ENCODE measurements around the gene MACF1.

The MACF1 gene

DNA sequence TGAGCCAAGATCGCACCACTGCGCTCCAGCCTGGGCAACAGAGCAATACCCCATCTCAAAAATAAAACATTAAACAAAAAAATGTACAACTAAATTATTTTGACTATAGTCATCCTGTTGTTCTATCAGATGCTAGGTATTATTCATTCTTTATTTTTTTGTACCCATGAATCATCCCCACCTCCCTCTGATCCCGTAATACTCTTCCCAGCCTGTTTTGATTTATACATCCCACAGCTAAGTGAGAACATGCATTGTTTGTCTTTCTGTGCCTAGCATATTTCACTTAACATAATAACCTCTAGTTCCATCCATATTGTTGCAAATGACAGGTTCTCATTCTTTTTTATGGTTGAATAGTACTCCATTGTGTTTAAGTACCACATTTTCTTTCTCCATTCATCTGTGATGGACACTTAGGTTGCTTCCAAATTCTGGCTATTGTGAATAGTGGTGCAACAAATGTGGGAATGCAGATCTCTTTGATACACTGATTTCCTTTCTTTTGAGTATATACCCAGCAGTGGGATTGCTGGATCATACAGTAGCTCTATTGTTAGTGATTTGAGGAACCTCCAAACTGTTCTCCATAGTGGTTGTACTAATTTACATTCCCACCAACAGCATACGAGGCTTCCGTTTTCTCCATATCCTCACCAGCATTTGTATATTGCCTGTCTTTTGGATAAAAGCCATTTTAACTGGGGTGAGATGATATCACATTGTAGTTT, 84.4 kb downstream of the MACF1 start:
- Histone ChIP-seq H3K27ac (no peak overlapping the region), H3K4me3 (IDR thresholded peaks at IDR 0.05; ENCODE audit: insufficient read depth, low read depth, low read length) (no peak overlapping the region), H3K9ac (no peak overlapping the region), H3K4me1 (ENCODE audit: low read depth, poor library complexity, severe bottlenecking) (no peaks in the 10 kb centered on the region), H3K36me3 (ENCODE audit: insufficient read depth) (peaks cover 8% of the 10 kb centered on the region; the same call in 1 of the 2 replicates), H3K4me2 (no peak overlapping the region), H2AFZ (ENCODE audit: low read depth) (no peak overlapping the region), H3K79me2 (ENCODE audit: insufficient read depth, low read depth) (no peaks in the 10 kb centered on the region), H4K20me1 (ENCODE audit: insufficient read depth) (no peaks in the 10 kb centered on the region), H3K27me3 (ENCODE audit: insufficient read depth, low read depth) (no peaks in the 10 kb centered on the region)
- TF ChIP-seq, protein P1, sequence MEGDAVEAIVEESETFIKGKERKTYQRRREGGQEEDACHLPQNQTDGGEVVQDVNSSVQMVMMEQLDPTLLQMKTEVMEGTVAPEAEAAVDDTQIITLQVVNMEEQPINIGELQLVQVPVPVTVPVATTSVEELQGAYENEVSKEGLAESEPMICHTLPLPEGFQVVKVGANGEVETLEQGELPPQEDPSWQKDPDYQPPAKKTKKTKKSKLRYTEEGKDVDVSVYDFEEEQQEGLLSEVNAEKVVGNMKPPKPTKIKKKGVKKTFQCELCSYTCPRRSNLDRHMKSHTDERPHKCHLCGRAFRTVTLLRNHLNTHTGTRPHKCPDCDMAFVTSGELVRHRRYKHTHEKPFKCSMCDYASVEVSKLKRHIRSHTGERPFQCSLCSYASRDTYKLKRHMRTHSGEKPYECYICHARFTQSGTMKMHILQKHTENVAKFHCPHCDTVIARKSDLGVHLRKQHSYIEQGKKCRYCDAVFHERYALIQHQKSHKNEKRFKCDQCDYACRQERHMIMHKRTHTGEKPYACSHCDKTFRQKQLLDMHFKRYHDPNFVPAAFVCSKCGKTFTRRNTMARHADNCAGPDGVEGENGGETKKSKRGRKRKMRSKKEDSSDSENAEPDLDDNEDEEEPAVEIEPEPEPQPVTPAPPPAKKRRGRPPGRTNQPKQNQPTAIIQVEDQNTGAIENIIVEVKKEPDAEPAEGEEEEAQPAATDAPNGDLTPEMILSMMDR (conservative IDR thresholded peaks at IDR 0.05; ENCODE audit: low read depth, low read length): no peak

DNA sequence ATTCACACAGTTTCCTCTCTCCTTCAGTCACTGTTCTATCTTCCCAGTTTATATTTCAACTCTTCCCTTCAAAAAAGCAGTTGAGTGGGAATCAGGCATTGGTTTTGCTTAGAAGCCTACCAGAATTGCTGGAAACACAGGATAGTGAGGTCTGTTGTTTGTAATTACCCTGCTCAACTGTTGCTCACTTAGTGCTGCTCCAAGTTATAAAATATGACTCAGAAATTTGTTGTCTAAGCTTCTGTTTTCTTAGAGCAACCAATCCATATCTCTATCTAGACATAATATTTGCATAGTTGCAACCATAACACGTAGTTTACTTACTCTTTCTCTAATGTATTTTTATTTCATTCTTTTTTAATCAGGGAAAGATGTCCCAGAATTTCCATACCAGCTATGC, 87.9 kb downstream of the MACF1 start:
- peaks cover 5% of the 10 kb centered on the region; the same call in 1 of the 2 replicates for H3K36me3 ChIP-seq (ENCODE audit: insufficient read depth)

DNA sequence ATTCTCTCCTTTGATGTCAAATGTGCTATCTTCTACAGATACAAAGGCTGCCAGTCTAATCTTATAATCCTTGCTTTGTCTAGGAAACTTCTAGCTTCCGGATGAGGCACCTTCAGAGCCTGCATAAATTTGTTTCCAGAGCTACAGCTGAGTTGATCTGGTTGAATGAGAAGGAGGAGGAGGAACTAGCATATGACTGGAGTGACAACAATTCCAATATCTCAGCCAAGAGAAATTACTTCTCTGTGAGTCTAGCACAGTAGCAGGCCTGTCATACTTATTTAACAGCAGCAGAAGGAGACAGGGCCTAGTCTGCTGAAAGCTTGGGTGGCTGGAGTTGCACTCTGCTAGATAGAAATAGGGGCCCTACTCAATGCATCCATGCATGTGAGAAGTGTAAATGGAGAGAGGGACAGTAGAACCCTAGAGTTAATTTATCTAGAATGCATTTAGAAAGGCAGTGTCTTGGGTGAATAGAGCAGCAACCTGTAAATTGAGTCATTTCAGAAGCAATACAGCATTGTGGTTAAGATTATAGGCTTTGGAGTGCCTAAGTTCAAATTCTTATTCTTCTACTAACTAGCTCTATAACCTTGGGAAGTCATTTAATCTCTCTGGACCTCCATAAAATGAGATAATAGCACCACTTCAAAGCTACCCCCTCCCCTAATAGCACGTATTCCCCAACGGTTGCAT, 89.0 kb downstream of the MACF1 start:
- no peak overlapping the region for H3K4me2 ChIP-seq
- TF ChIP-seq, protein P1 (conservative IDR thresholded peaks at IDR 0.05; ENCODE audit: low read depth, low read length): no peak
- H3K4me3 ChIP-seq (IDR thresholded peaks at IDR 0.05; ENCODE audit: insufficient read depth, low read depth, low read length): no peak overlapping the region
- H3K9ac ChIP-seq: no peak overlapping the region
- no peak overlapping the region for H3K27ac ChIP-seq
- H3K79me2 ChIP-seq (ENCODE audit: insufficient read depth, low read depth): no peaks in the 10 kb centered on the region
- no peak overlapping the region for H2AFZ ChIP-seq (ENCODE audit: low read depth)
- no peaks in the 10 kb centered on the region for H3K4me1 ChIP-seq (ENCODE audit: low read depth, poor library complexity, severe bottlenecking)
- no peaks in the 10 kb centered on the region for H3K27me3 ChIP-seq (ENCODE audit: insufficient read depth, low read depth)
- no peaks in the 10 kb centered on the region for H4K20me1 ChIP-seq (ENCODE audit: insufficient read depth)
- peaks cover 2% of the 10 kb centered on the region; the same call in 1 of the 2 replicates for H3K36me3 ChIP-seq (ENCODE audit: insufficient read depth)

More for the DNA sequence above, 87.9 kb downstream of the MACF1 start:
- no peak overlapping the region for H3K4me2 ChIP-seq
- H3K9ac ChIP-seq: no peak overlapping the region
- no peak overlapping the region for H3K4me3 ChIP-seq (IDR thresholded peaks at IDR 0.05; ENCODE audit: insufficient read depth, low read depth, low read length)
- H3K27me3 ChIP-seq (ENCODE audit: insufficient read depth, low read depth): no peaks in the 10 kb centered on the region
- H3K79me2 ChIP-seq (ENCODE audit: insufficient read depth, low read depth): no peaks in the 10 kb centered on the region
- TF ChIP-seq, protein P1 (conservative IDR thresholded peaks at IDR 0.05; ENCODE audit: low read depth, low read length): no peak
- no peak overlapping the region for H2AFZ ChIP-seq (ENCODE audit: low read depth)
- H3K4me1 ChIP-seq (ENCODE audit: low read depth, poor library complexity, severe bottlenecking): no peaks in the 10 kb centered on the region
- no peaks in the 10 kb centered on the region for H4K20me1 ChIP-seq (ENCODE audit: insufficient read depth)
- H3K27ac ChIP-seq: no peak overlapping the region

DNA sequence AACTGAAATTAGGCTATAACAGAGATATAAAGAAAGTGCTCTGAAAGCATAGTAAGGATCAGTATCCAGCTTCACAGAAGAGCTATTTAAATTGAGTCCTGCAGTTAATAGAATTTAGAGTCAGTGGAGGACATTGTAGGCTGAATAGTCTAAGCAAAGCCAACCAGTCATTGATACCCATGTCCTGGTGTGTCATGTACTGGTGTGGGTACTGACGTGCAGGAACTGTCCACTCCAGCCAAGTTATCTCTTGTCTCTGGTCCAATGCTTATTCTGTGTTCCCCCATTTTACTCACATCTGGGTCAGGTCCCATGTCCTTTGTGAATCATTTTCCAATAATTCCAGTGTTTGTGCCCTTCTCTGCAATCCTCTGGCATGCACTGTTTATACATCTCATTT, 90.0 kb downstream of the MACF1 start:
- H3K4me1 ChIP-seq (ENCODE audit: low read depth, poor library complexity, severe bottlenecking): no peaks in the 10 kb centered on the region
- no peaks in the 10 kb centered on the region for H4K20me1 ChIP-seq (ENCODE audit: insufficient read depth)
- H2AFZ ChIP-seq (ENCODE audit: low read depth): no peak overlapping the region
- no peak overlapping the region for H3K4me2 ChIP-seq
- H3K27me3 ChIP-seq (ENCODE audit: insufficient read depth, low read depth): no peaks in the 10 kb centered on the region
- H3K79me2 ChIP-seq (ENCODE audit: insufficient read depth, low read depth): no peaks in the 10 kb centered on the region
- no peak overlapping the region for H3K4me3 ChIP-seq (IDR thresholded peaks at IDR 0.05; ENCODE audit: insufficient read depth, low read depth, low read length)
- no peak overlapping the region for H3K27ac ChIP-seq
- H3K36me3 ChIP-seq (ENCODE audit: insufficient read depth): peaks cover 2% of the 10 kb centered on the region; the same call in 1 of the 2 replicates
- TF ChIP-seq, protein P1 (conservative IDR thresholded peaks at IDR 0.05; ENCODE audit: low read depth, low read length): no peak
- no peak overlapping the region for H3K9ac ChIP-seq

All from KMS-11 (cell line).